Activated gamma-delta T cell treated with anti-CD3 and anti-CD28 coated beads, Interleukin-2, amount 50 U/mL, for 16 hours (primary cell): Measurements from ENCODE around the gene TTC13.

Source experiments
- DNase-seq: peaks from one replicate; pipeline ENCODE4 v3.0.0-alpha.2; 2020; ENCODE audit warnings: low read depth

Gene TTC13

GRCh38 chr1:230905733-230906132 lies 72.9 kb downstream of the TTC13 start:
- no peak for DNase-seq

- DNase-seq = no peak
Observed at GRCh38 chr1:230902349-230902923, 76.2 kb downstream of the TTC13 start.

GRCh38 chr1:230901671-230902070 lies 77.0 kb downstream of the TTC13 start:
- no peak for DNase-seq

- no peak for DNase-seq
Observed at GRCh38 chr1:230900984-230901383, 77.7 kb downstream of the TTC13 start.

- DNase-seq = no peak
Observed at GRCh38 chr1:230899841-230900251, 78.8 kb downstream of the TTC13 start.

GRCh38 chr1:230898748-230899147 lies 79.9 kb downstream of the TTC13 start:
- no peak for DNase-seq

GRCh38 chr1:230898144-230898543 lies 80.5 kb downstream of the TTC13 start:
- no peak for DNase-seq

- DNase-seq = no peak
Observed at GRCh38 chr1:230896779-230897178, 81.9 kb downstream of the TTC13 start.

- no peak for DNase-seq
Observed at GRCh38 chr1:230895452-230895851, 83.2 kb downstream of the TTC13 start.

- no peak for DNase-seq
Observed at GRCh38 chr1:230894664-230895063, 84.0 kb downstream of the TTC13 start.

- no peak for DNase-seq
Observed at GRCh38 chr1:230894032-230894431, 84.6 kb downstream of the TTC13 start.

GRCh38 chr1:230892018-230892491 lies 86.6 kb downstream of the TTC13 start:
- DNase-seq = no peak

GRCh38 chr1:230891413-230891812 lies 87.2 kb downstream of the TTC13 start:
- no peak for DNase-seq

GRCh38 chr1:230884646-230885045 lies 94.0 kb downstream of the TTC13 start:
- DNase-seq = no peak

GRCh38 chr1:230883967-230884366 lies 94.7 kb downstream of the TTC13 start:
- no peak for DNase-seq

- DNase-seq = no peak
Observed at GRCh38 chr1:230879778-230880177, 98.9 kb downstream of the TTC13 start.

- DNase-seq = no peak
Observed at GRCh38 chr1:230878591-230878990, 100.1 kb downstream of the TTC13 start.

GRCh38 chr1:230877924-230878590 lies 100.6 kb downstream of the TTC13 start:
- DNase-seq = no peak

- no peak for DNase-seq
Observed at GRCh38 chr1:230877146-230877923, 101.3 kb downstream of the TTC13 start.

GRCh38 chr1:230876660-230877059 lies 102.0 kb downstream of the TTC13 start:
- DNase-seq = no peak

- no peak for DNase-seq
Observed at GRCh38 chr1:230875370-230875769, 103.3 kb downstream of the TTC13 start.

- no peak for DNase-seq
Observed at GRCh38 chr1:230870916-230871315, 107.7 kb downstream of the TTC13 start.

GRCh38 chr1:230869500-230869899 lies 109.2 kb downstream of the TTC13 start:
- DNase-seq = no peak
